ENCODE results near the gene CDK5.

Gene CDK5

DNA sequence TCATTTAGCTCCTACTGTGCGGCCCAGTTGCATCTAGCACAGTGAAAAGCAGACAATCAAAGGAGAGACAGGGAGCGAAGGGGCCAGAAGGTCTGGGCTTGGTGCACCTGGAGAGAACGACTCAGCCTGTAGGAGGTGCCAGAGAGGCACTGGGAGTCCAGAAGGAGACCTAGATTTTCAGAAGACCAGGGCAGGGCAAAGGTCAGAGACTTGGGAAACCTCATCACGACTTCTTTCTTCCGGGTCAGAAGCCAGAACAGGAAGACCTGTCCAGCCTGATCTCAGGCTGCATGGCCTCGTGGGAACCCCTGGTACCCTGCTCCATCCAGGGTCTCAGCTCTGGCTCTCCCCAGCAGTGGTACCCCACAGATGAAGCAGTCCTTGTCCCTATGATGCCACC, 33.7 kb upstream of the CDK5 start:
- no peak overlapping the region for H3K4me3 ChIP-seq (ENCODE audit: control insufficient read depth, low read depth, low read length)
- DNase-seq (ENCODE audit: low read depth), result peak; percentile 39
- peak; percentile 66 for TF ChIP-seq CTCF (conservative IDR thresholded peaks at IDR 0.05; ENCODE audit: control insufficient read depth, insufficient read depth, low read depth, low read length)

DNA sequence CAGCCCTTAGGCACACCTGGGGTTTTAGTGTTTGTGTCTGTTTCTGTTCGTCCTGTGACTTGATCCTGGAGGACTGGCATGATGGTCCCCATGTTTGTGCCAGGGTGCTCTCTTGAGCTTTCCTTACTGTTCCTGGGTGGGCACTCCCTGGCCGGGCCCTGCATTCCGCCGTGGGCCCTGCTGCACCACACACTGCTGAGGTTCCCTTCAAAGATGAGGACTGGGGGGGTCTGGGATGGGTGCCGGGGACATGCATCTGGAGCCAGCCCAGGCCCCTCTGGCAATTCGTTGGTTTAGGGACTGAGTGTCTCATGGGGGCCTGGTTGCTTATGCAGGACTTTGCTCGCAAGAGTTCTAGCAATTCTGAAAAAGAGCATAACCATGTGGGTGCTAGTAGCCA, 33.3 kb upstream of the CDK5 start:
- DNase-seq (ENCODE audit: low read depth), result no peak
- no peak for TF ChIP-seq CTCF (conservative IDR thresholded peaks at IDR 0.05; ENCODE audit: control insufficient read depth, insufficient read depth, low read depth, low read length)
- H3K4me3 ChIP-seq (ENCODE audit: control insufficient read depth, low read depth, low read length), result no peak overlapping the region

- H3K4me3 ChIP-seq (ENCODE audit: control insufficient read depth, low read depth, low read length), result no peak overlapping the region
- peak; percentile 49 for DNase-seq (ENCODE audit: low read depth)
- TF ChIP-seq CTCF (conservative IDR thresholded peaks at IDR 0.05; ENCODE audit: control insufficient read depth, insufficient read depth, low read depth, low read length), result no peak
Measured at GRCh38 chr7:151089893-151090730, 32.4 kb upstream of the CDK5 start.

DNA sequence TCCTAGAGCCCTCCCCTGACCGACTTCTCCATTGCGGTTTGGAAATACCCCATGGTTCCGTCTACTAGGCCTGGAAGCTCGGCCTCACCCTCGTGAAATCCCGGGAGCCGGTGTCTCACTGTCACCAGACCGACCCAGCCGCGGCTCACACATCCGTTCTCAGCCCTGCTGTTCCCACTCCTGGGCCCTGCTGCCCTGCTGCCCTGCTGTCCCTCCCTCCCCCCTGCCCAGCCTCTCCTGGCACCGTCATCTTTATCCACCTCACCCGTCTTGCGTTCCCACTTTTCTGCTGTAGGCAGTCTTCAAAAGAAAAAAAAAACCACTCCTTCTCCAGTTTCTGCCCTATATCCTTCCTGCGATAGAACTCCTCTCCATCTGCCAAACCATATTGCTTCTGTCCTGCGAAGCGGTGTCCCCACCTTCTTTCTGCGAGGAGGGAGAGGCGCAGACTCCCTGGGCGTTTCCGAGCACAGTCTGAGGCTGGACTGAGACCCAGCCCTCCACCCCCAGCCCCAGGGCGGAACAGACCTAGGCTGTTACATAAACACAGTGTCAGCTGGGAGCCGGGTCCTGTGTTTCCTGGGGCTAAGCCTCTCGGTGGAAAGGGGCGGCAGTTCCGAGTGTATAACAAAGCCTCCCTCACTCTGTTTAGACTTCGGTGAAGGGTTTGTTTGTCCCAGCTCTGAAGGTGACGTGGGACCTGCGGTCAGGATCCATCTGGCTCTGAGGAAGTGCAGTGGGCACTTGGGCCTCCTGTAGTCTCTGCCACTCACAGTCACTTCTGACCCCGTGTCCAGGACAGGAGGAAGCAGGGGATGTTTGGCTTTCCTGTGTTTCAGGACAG, 31.4 kb upstream of the CDK5 start:
- DNase-seq (ENCODE audit: low read depth), result peak; percentile 79
- TF ChIP-seq CTCF (conservative IDR thresholded peaks at IDR 0.05; ENCODE audit: control insufficient read depth, insufficient read depth, low read depth, low read length), result no peak
- H3K4me3 ChIP-seq (ENCODE audit: control insufficient read depth, low read depth, low read length), result peak overlapping the region; percentile 74

DNA sequence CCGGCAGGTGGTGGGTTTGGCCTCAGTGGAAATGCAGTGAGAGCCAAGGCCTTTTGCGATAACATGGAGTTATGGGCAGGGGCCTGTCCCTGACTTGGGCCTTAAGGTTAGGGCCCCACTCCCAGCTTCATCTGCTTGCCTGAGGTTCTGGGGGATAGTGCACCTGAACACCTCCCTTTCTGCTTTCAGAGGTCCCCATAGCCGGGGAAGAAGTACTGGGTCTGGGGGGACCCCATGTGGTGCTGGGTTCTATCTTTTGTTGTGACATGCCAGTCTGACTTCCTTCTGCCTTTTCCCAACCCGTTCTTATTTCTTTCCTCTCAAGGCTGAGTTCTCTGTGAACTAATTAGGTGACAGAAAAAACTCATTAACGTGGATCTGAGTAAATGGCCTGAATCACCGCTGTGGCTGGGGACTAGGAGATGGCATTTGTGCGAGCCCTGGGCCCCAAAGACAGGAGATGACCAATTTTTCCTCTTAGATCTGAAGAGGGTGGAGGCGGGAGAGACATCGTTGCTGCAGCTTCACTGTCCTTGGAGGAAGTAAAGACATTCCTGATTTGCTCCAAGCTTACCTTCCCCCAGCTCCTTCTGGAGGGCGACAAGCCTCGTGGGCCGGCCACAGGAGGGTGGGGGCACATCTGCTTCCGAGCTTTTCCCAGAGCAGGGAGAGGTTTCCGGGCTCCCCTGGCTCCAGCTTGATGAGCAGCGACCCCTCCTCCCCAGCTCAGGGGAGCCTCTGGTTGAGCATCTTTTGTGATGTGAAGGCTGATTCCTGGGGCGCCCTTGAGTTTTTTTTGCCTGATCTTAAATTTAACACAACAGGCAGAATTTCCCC, 30.5 kb upstream of the CDK5 start:
- peak overlapping the region; percentile 74 for H3K4me3 ChIP-seq (ENCODE audit: control insufficient read depth, low read depth, low read length)
- peak; percentile 41 for DNase-seq (ENCODE audit: low read depth)
- no peak for TF ChIP-seq CTCF (conservative IDR thresholded peaks at IDR 0.05; ENCODE audit: control insufficient read depth, insufficient read depth, low read depth, low read length)
